ENCODE results near the gene RBL1.

DNA sequence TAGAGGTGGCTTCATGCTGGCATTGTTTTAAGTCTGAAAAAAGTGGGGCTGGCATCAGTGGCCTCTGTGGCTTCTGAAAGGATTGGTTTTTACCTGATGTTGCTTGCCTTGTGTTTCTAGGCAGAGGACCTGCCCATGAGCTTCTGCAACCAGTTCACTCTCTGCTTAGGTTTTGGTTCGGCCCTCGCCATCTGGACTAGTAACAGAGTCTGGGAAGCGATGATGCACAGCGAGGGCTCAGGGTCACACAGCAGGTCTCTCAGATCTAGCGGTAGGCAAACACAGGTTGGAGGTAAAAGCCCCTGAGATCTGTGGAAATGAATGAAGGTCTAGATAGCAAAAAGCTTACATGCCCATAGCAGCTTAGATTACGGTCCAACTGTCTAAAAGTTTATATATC is 6.8 kb upstream of the RBL1 start:
- TF ChIP-seq, protein P1, sequence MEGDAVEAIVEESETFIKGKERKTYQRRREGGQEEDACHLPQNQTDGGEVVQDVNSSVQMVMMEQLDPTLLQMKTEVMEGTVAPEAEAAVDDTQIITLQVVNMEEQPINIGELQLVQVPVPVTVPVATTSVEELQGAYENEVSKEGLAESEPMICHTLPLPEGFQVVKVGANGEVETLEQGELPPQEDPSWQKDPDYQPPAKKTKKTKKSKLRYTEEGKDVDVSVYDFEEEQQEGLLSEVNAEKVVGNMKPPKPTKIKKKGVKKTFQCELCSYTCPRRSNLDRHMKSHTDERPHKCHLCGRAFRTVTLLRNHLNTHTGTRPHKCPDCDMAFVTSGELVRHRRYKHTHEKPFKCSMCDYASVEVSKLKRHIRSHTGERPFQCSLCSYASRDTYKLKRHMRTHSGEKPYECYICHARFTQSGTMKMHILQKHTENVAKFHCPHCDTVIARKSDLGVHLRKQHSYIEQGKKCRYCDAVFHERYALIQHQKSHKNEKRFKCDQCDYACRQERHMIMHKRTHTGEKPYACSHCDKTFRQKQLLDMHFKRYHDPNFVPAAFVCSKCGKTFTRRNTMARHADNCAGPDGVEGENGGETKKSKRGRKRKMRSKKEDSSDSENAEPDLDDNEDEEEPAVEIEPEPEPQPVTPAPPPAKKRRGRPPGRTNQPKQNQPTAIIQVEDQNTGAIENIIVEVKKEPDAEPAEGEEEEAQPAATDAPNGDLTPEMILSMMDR (IDR thresholded peaks at IDR 0.05; ENCODE audit: insufficient read depth, low read length): no peak
- TF ChIP-seq, protein P2, sequence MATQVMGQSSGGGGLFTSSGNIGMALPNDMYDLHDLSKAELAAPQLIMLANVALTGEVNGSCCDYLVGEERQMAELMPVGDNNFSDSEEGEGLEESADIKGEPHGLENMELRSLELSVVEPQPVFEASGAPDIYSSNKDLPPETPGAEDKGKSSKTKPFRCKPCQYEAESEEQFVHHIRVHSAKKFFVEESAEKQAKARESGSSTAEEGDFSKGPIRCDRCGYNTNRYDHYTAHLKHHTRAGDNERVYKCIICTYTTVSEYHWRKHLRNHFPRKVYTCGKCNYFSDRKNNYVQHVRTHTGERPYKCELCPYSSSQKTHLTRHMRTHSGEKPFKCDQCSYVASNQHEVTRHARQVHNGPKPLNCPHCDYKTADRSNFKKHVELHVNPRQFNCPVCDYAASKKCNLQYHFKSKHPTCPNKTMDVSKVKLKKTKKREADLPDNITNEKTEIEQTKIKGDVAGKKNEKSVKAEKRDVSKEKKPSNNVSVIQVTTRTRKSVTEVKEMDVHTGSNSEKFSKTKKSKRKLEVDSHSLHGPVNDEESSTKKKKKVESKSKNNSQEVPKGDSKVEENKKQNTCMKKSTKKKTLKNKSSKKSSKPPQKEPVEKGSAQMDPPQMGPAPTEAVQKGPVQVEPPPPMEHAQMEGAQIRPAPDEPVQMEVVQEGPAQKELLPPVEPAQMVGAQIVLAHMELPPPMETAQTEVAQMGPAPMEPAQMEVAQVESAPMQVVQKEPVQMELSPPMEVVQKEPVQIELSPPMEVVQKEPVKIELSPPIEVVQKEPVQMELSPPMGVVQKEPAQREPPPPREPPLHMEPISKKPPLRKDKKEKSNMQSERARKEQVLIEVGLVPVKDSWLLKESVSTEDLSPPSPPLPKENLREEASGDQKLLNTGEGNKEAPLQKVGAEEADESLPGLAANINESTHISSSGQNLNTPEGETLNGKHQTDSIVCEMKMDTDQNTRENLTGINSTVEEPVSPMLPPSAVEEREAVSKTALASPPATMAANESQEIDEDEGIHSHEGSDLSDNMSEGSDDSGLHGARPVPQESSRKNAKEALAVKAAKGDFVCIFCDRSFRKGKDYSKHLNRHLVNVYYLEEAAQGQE (IDR thresholded peaks at IDR 0.05; ENCODE audit: insufficient replicate concordance, low read depth): no peak
- no peak for TF ChIP-seq SPI1 (IDR thresholded peaks at IDR 0.05; ENCODE audit: borderline replicate concordance, low read depth)
- TF ChIP-seq POLR2AphosphoS5 (IDR thresholded peaks at IDR 0.05; ENCODE audit: low read depth): no peak
